Tibial artery (tissue), 4 donors: ENCODE results near the gene H19.

Source experiments
- DNase-seq, 2 donors: peaks; one replicate each; pipeline ENCODE4 v3.0.0-alpha.2; 2019
- H3K27ac ChIP-seq, 2 donors: fragments of 200-600 bp; sonication (generic) in 1 of 2; 1 replicate in 1 of 2; 2 replicates in 1 of 2; pipeline ENCODE4 v1.5.1; 2018 to 2019; ENCODE audit warnings: mild to moderate bottlenecking in 1 of 2
- H3K27me3 ChIP-seq, 2 donors: fragments of 200-600 bp; sonication (generic) in 1 of 2; one replicate each; pipeline versions ENCODE4 v1.5.1 to v1.6.0; 2016 to 2019
- H3K36me3 ChIP-seq, 3 donors: fragments of 200-600 bp; sonication (generic) in 2 of 3; one replicate each; pipeline ENCODE4 v1.5.1; 2016 to 2019; ENCODE audit warnings: mild to moderate bottlenecking in 2 of 3
- H3K4me1 ChIP-seq, 4 donors: fragments of 200-600 bp; sonication (generic) in 2 of 4; 1 replicate in 3 of 4; 2 replicates in 1 of 4; pipeline ENCODE4 v1.5.1; 2016 to 2019
- H3K4me3 ChIP-seq, 2 donors: fragments of 200-600 bp; sonication (generic) in 1 of 2; 1 replicate in 1 of 2; 2 replicates in 1 of 2; pipeline ENCODE4 v1.5.1; 2018 to 2019; ENCODE audit warnings: mild to moderate bottlenecking in 2 of 2
- H3K9me3 ChIP-seq, 3 donors: fragments of 200-600 bp; sonication (generic) in 1 of 3; one replicate each; pipeline ENCODE4 v1.5.1; 2016 to 2019
- CTCF ChIP-seq, 2 experiments: fragments of 200-600 bp in 1 of 2; fragments of 450-650 bp in 1 of 2; IDR thresholded peaks; one replicate each; pipeline ENCODE4 v1.5.1; 2017 to 2019; ENCODE audit warnings: antibody characterized with exemption in 2 of 2, mild to moderate bottlenecking in 1 of 2, moderate library complexity in 1 of 2
- intact Hi-C: fragments of 100-400 bp; cut with DNase I; formaldehyde crosslinking; loops from one replicate; pipeline ENCODE4 v1.15.0; 2023; ENCODE audit warnings: low total_unique reads

H19 gene

GRCh38 chr11:1983601-1983961 is 14.1 kb downstream of the H19 start:
- Histone ChIP-seq H3K9me3 (no peaks in the 10 kb centered on the region), H3K36me3 (no peaks in the 10 kb centered on the region), H3K4me3 (no peak overlapping the region), H3K27me3 (no peaks in the 10 kb centered on the region), H3K27ac (no peak overlapping the region), H3K4me1 (no peaks in the 10 kb centered on the region)
- no peak for TF ChIP-seq CTCF (IDR thresholded peaks at IDR 0.05)
- intact Hi-C loops: no loop called here
- DNase-seq: peak in 1 of 2 donors; percentile 16

- TF ChIP-seq CTCF (IDR thresholded peaks at IDR 0.05): no peak
- DNase-seq: no peak
- intact Hi-C loops: no loop called here
- Histone ChIP-seq H3K27ac (no peak overlapping the region), H3K4me1 (no peaks in the 10 kb centered on the region), H3K27me3 (no peaks in the 10 kb centered on the region), H3K4me3 (no peak overlapping the region), H3K9me3 (no peaks in the 10 kb centered on the region), H3K36me3 (no peaks in the 10 kb centered on the region)
Observed at GRCh38 chr11:1982873-1983600, 14.6 kb downstream of the H19 start.

GRCh38 chr11:1979607-1980006 is 18.0 kb downstream of the H19 start:
- H3K4me3 ChIP-seq: no peak overlapping the region
- H3K36me3 ChIP-seq: no peaks in the 10 kb centered on the region
- no peaks in the 10 kb centered on the region for H3K9me3 ChIP-seq
- H3K4me1 ChIP-seq: no peaks in the 10 kb centered on the region
- no peaks in the 10 kb centered on the region for H3K27me3 ChIP-seq
- intact Hi-C loops: no loop called here
- DNase-seq: peak in 1 of 2 donors; percentile 21
- no peak overlapping the region for H3K27ac ChIP-seq
- TF ChIP-seq CTCF (IDR thresholded peaks at IDR 0.05): no peak

GRCh38 chr11:1978720-1979473 is 18.7 kb downstream of the H19 start:
- DNase-seq: peak in 1 of 2 donors; percentile 9
- no peaks in the 10 kb centered on the region for H3K9me3 ChIP-seq
- TF ChIP-seq CTCF (IDR thresholded peaks at IDR 0.05): no peak
- no peaks in the 10 kb centered on the region for H3K27me3 ChIP-seq
- H3K36me3 ChIP-seq: no peaks in the 10 kb centered on the region
- intact Hi-C loops: no loop called here
- H3K4me3 ChIP-seq: no peak overlapping the region
- no peaks in the 10 kb centered on the region for H3K4me1 ChIP-seq
- no peak overlapping the region for H3K27ac ChIP-seq

GRCh38 chr11:1975185-1975584 is 22.5 kb downstream of the H19 start:
- no peaks in the 10 kb centered on the region for H3K9me3 ChIP-seq
- no peak for DNase-seq
- no peaks in the 10 kb centered on the region for H3K36me3 ChIP-seq
- H3K27ac ChIP-seq: no peak overlapping the region
- intact Hi-C loops: no loop called here
- no peak overlapping the region for H3K4me3 ChIP-seq
- H3K27me3 ChIP-seq: no peaks in the 10 kb centered on the region
- H3K4me1 ChIP-seq: no peaks in the 10 kb centered on the region
- TF ChIP-seq CTCF (IDR thresholded peaks at IDR 0.05): no peak
